BLaER1 treated with 17β-estradiol and CSF1 and Interleukin-3, amounts not matched to agents 10 nM and 100 nM (cell line): ENCODE data around the gene TMA7B.

Experiments used
- H3K27ac ChIP-seq, 11 experiments: shearing (Covaris generic); formaldehyde crosslinking; 2 replicates each; pipeline ENCODE4 v1.8.1; 2022
- H3K27me3 ChIP-seq, 11 experiments: shearing (Covaris generic); formaldehyde crosslinking; 2 replicates each; pipeline ENCODE4 v1.8.1; 2022
- H3K36me3 ChIP-seq, 11 experiments: shearing (Covaris generic); formaldehyde crosslinking; 2 replicates each; pipeline ENCODE4 v1.8.1; 2022
- H3K4me1 ChIP-seq, 10 experiments: shearing (Covaris generic); formaldehyde crosslinking; 2 replicates each; pipeline ENCODE4 v1.8.1; 2022
- H3K4me2 ChIP-seq, 11 experiments: shearing (Covaris generic); formaldehyde crosslinking; 2 replicates each; pipeline ENCODE4 v1.8.1; 2022
- H3K4me3 ChIP-seq, 10 experiments: shearing (Covaris generic); formaldehyde crosslinking; 2 replicates each; pipeline ENCODE4 v1.8.1; 2022
- H3K9ac ChIP-seq, 11 experiments: shearing (Covaris generic); formaldehyde crosslinking; 2 replicates each; pipeline ENCODE4 v1.8.1; 2022
- H3K9me3 ChIP-seq, 11 experiments: shearing (Covaris generic); formaldehyde crosslinking; replicated peaks in 1 of 11; 2 replicates each; pipeline ENCODE4 v1.8.1; 2022
- H4K20me1 ChIP-seq, 11 experiments: shearing (Covaris generic); formaldehyde crosslinking; 2 replicates each; pipeline ENCODE4 v1.8.1; 2022
- Cebpa-rat ChIP-seq, 11 experiments: shearing (Covaris generic); IDR thresholded peaks; 2 replicates each; pipeline ENCODE4 v1.8.1; 2022

Gene TMA7B

DNA sequence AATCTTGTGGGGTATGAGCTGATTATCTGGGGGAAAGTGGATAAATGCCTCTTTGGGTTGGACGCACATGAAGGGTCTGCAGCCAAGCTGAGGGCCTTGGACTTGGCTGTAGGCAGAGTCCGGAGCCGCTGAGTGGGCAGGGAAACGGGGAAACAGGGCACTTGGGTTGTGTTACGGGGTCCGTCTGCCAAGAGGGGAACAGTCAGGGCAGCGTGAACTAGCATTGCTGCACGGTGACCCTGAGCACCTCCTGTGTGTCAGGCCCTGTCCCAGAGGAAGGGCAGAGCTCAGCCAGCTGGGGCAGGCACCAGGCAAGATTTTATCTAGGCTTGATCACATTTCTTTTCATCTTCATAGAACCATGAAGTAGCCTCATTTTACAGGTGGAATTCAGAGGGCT is 46.4 kb downstream of the TMA7B start:
- no peaks in the 10 kb centered on the region for H3K9me3 ChIP-seq
- no peaks in the 10 kb centered on the region for H3K27me3 ChIP-seq
- H3K4me1 ChIP-seq: peaks cover 17 to 59% (median 48%) of the 10 kb centered on the region in 10 experiments
- no peak overlapping the region for H3K4me3 ChIP-seq
- peak overlapping the region in 6 of 11 experiments; percentile 10 to 53 (median 40); a peak in 7 of 22 replicates for H3K9ac ChIP-seq
- no peaks in the 10 kb centered on the region for H3K36me3 ChIP-seq
- H4K20me1 ChIP-seq: no peaks in the 10 kb centered on the region
- no peak for TF ChIP-seq Cebpa-rat (IDR thresholded peaks at IDR 0.05)
- peak overlapping the region in 10 of 11 experiments; percentile 7 to 88 (median 74); a peak in 19 of 22 replicates for H3K4me2 ChIP-seq
- H3K27ac ChIP-seq: peak overlapping the region in 7 of 11 experiments; percentile 36 to 70 (median 65); a peak in 12 of 22 replicates

DNA sequence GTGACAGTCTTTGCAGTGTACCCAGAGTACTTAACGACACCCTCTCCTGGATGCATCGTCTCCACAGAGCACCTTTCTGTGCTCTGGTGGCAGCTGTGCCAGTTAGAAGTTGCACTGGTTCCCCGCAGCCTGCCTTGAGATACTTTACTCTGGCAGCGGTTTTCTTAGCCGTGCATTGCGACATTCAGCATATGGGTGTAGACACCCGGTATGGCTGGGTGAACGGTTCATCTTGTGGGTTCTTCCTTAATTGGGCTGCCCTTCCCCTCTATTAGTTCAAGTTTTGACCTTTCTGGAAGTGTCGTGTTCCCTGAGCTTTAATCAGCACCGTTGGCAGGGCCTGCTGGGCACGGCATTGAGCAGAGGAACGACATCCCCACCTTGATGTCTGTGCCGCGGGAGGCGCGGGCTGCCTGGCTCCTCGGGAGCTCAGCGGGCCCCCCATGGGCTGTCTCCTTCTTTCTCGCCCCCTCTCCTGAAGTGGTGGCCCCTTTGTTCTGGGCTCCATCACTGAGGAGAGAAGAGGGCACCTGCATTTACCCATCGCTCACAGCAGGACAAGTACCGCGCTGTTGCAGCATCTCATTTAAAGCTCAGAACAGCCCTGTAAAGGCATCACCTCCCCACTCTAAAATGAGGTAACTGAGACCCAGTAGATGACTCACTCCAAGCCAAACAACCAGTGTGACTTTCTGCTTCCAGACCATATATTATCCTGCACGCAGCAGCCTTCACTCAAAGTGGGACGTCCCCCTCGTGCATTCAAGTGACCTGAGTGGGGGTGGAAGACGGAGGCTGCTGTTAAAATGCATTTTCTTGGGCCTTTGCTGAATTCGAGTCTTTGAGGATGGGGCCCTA is 47.9 kb downstream of the TMA7B start:
- Histone ChIP-seq H3K9ac (peak overlapping the region in 3 of 11 experiments; percentile 31 to 44 (median 39); a peak in 5 of 22 replicates), H3K4me2 (peak overlapping the region; percentile 20 to 86 (median 69)), H3K9me3 (no peaks in the 10 kb centered on the region), H3K27ac (peak overlapping the region in 8 of 11 experiments; percentile 17 to 64 (median 49); a peak in 11 of 22 replicates), H3K4me3 (peak overlapping the region in 2 of 10 experiments; percentile 5 to 28; a peak in 2 of 20 replicates), H4K20me1 (no peaks in the 10 kb centered on the region), H3K4me1 (peaks cover 17 to 57% (median 48%) of the 10 kb centered on the region in 10 experiments), H3K27me3 (no peaks in the 10 kb centered on the region), H3K36me3 (no peaks in the 10 kb centered on the region)
- peak in 9 of 11 experiments; percentile 64 to 85 (median 78); a peak in 15 of 22 replicates for TF ChIP-seq Cebpa-rat (IDR thresholded peaks at IDR 0.05)

DNA sequence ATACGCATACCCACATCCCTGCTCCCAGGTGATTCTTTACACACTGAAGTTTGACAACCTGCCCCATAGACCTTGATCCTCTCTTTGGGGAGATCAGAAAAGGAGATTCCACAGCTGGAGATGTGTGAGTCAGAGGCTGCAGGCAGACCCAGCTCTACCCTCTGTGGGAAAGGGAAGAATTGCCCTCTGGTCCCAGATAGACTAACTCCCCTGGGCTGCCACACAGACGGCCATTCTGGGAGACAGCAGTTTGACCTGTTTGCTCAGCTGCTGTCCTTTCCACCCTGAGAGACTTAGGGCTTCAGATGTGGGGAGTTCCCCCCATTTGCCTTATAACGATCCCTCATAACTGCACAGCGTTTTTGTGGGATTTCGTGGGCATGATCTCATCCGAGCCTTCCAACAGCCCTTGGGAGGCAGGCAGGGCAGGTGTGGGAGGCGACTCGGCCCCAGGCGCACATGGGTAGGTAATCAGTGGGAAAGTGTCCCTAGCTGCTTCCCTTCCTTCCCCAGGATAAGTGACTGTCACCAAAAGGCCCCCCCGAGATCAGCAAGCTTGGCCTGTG is 48.6 kb downstream of the TMA7B start:
- TF ChIP-seq Cebpa-rat (IDR thresholded peaks at IDR 0.05): no peak
- H3K9me3 ChIP-seq: no peaks in the 10 kb centered on the region
- H3K4me3 ChIP-seq: no peak overlapping the region
- no peaks in the 10 kb centered on the region for H3K36me3 ChIP-seq
- H3K9ac ChIP-seq: no peak overlapping the region
- H3K27ac ChIP-seq: peak overlapping the region in 2 of 11 experiments; percentile 63 to 64; a peak in 3 of 22 replicates
- H3K27me3 ChIP-seq: no peaks in the 10 kb centered on the region
- H4K20me1 ChIP-seq: no peaks in the 10 kb centered on the region
- H3K4me2 ChIP-seq: peak overlapping the region in 8 of 11 experiments; percentile 7 to 86 (median 75); a peak in 14 of 22 replicates
- H3K4me1 ChIP-seq: peaks cover 17 to 54% (median 46%) of the 10 kb centered on the region in 10 experiments

DNA sequence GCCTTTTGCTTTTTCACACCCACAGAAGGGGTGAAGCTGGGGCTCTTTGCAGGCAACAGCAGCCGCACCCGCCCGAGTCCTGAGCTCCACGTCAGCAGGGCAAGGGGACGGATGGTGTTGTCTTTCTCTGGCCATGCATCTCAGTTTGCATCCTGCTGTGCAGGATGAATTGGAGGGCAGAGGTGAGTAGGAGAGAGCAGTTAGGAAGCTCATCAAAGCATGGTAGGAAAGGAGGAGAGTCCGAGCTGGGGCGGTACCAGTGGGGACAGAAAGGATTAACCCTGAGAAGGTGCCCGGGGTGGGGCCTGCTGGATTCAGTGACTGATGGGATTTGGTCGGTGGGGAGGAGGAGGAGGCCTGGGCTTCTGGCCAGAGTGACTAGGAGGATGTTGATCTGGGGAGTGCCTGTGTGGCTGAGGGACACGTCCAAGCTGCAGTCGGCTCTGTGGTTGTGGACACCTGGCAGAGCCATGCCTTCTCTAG is 49.1 kb downstream of the TMA7B start:
- Histone ChIP-seq H3K36me3 (no peaks in the 10 kb centered on the region), H3K9ac (no peak overlapping the region), H4K20me1 (no peaks in the 10 kb centered on the region), H3K4me2 (peak overlapping the region in 8 of 11 experiments; percentile 3 to 86 (median 75); a peak in 8 of 22 replicates), H3K27me3 (no peaks in the 10 kb centered on the region), H3K4me3 (no peak overlapping the region), H3K9me3 (no peaks in the 10 kb centered on the region), H3K27ac (peak overlapping the region in 2 of 11 experiments; percentile 63 to 64; a peak in 2 of 22 replicates), H3K4me1 (peaks cover 17 to 54% (median 46%) of the 10 kb centered on the region in 10 experiments)
- no peak for TF ChIP-seq Cebpa-rat (IDR thresholded peaks at IDR 0.05)

DNA sequence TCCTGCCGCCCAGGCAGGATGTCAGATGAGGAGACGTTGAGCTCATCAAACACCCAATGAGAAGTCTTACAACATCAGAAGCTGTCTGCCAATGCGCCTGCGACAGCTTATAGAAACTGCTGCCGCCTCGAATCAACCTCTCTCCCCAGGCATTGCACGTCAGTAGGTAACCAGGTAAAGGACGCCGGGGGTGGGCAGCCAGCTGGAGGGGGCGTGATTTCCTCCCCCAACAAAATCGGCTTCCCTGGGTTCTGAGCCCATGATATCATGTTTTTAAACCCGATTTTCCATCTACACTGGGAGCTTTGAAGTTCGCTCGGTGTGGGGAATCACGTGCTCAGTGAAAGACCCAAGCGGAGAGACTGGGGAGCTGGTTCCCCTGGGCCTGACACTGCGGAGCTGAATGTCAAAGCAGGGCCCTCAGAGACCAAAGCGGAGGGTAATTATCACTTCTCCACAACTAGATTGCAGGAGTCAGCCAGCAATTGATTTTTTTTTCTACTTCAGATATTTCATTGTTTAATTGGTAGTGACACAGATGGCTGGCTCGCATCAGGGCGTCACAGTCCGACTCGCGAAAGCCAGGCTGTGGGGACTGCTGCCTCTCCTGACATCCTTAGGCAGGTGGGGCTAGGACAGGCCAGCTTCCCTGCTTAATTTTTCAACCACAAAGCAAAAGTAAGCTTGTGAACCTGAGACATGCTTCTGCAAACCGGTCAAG is 49.9 kb downstream of the TMA7B start:
- Histone ChIP-seq H3K36me3 (no peaks in the 10 kb centered on the region), H3K9ac (0 out of 22 replicates have a peak overlapping the region, but pooled peaks of 1 of the 11 experiments have one; percentile 9), H3K4me1 (peaks cover 17 to 54% (median 46%) of the 10 kb centered on the region in 10 experiments), H3K4me2 (peak overlapping the region in 7 of 11 experiments; percentile 3 to 86 (median 72); a peak in 6 of 22 replicates), H4K20me1 (no peaks in the 10 kb centered on the region), H3K4me3 (no peak overlapping the region), H3K9me3 (no peaks in the 10 kb centered on the region), H3K27me3 (no peaks in the 10 kb centered on the region), H3K27ac (no peak overlapping the region)
- TF ChIP-seq Cebpa-rat (IDR thresholded peaks at IDR 0.05): no peak

DNA sequence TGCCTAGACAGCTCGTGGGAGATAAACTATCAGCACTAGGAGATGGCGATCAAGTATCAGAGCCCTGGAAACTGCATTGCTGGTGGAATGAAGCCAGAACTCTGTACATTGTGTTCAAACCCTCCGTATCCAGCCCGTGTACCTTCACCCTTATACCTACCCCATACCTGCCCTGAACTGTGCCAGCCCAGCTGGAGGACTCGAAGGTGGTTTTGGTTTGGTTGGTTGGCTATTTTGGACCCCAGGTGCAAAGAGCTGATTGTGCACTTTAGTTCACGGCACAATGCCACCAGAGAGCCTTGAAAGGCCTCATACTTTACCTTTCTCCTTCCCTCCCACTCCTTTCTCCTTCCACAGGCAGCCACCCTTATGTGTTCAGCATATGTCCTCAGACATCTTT is 50.5 kb downstream of the TMA7B start:
- H4K20me1 ChIP-seq: no peaks in the 10 kb centered on the region
- H3K9ac ChIP-seq: no peak overlapping the region
- no peak overlapping the region for H3K4me3 ChIP-seq
- H3K27me3 ChIP-seq: no peaks in the 10 kb centered on the region
- peaks cover 17 to 47% (median 40%) of the 10 kb centered on the region in 10 experiments for H3K4me1 ChIP-seq
- no peak overlapping the region for H3K27ac ChIP-seq
- TF ChIP-seq Cebpa-rat (IDR thresholded peaks at IDR 0.05): no peak
- no peaks in the 10 kb centered on the region for H3K36me3 ChIP-seq
- no peak overlapping the region for H3K4me2 ChIP-seq
- H3K9me3 ChIP-seq: no peaks in the 10 kb centered on the region
